BJ (cell line): ENCODE results near the gene DOCK3. TPM values are rescaled to one million over a fixed set of nuclear protein-coding genes. Genes with fewer than 3 reads are reported as not detected.

Source experiments
- CTCF ChIA-PET: fragments of 350-600 bp; formaldehyde crosslinking; extraction: SDS; loops from one replicate; lab custom pipeline; 2021; ENCODE audit warnings: antibody characterized with exemption, inconsistent platforms; lab: Yijun Ruan, JAX
- POLR2A ChIA-PET: fragments of 300-600 bp; sonication (Branson Sonifier 250); formaldehyde crosslinking; extraction: SDS; loops from one replicate; lab custom pipeline; 2021; ENCODE audit warnings: antibody characterized with exemption; lab: Charles Lee
- DNase-seq: peaks from one replicate; pipeline ENCODE4 v3.0.0-alpha.2; 2011; ENCODE audit warnings: low read depth
- H3K27me3 ChIP-seq: 2 replicates; pipeline ENCODE4 v1.6.0; 2011; ENCODE audit warnings: low read length; ENCODE audit not compliant: control insufficient read depth, insufficient read depth
- H3K36me3 ChIP-seq: 2 replicates; pipeline ENCODE4 v1.5.1; 2011; ENCODE audit warnings: low read length; ENCODE audit not compliant: control insufficient read depth, insufficient read depth
- H3K4me3 ChIP-seq: 2 replicates; pipeline ENCODE4 v1.5.1; 2011; ENCODE audit warnings: low read depth, mild to moderate bottlenecking, control low read depth, low read length
- polyA plus RNA-seq: library from polyadenylated mRNA; depleted of rRNA; stranded (reverse); fragments of >200 nt; gene quantifications from 2 replicates; pipeline ENCODE4 v1.2.3, GENCODE V29; 2011
- TF ChIP-seq, protein P1 (sequence below): IDR thresholded peaks from 2 replicates; pipeline ENCODE4 v1.5.1; 2011; ENCODE audit warnings: low read depth, mild to moderate bottlenecking, control low read depth, inconsistent platforms, low read length, moderate library complexity; ENCODE audit not compliant: insufficient read depth

DOCK3 gene
- polyA plus RNA-seq, 1 experiment, result 0.09 TPM

DNA sequence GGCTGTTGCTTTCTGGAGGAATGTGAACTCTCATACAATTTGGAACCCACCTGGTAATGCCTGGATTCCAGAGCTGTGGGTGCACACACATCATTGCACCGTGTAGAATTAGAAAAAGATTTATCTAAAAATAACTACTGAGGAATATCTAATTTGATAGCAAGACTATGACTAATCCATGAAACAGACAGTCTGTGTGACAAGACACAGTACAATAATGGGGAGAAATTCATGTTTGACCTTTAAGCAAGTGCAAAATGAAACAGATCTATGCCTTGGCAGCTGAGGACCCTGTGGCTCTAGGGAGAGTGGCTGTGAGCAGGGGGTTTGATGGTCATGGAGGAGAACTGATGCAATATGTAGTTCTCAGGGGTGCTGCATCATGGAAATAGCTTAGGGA is 7.9 kb upstream of the DOCK3 start:
- ChIA-PET CTCF (interaction anchor here (1.5 to 1.8 kb wide), 2 partner anchors 14 to 51 kb away, joined by 3 to 5 read pairs; no protein-coding TSS in a partner anchor), POLR2A (no interaction called here)
- Histone ChIP-seq H3K36me3 (no peaks in the 10 kb centered on the region), H3K4me3 (no peak overlapping the region), H3K27me3 (no peaks in the 10 kb centered on the region)
- TF ChIP-seq, protein P1, sequence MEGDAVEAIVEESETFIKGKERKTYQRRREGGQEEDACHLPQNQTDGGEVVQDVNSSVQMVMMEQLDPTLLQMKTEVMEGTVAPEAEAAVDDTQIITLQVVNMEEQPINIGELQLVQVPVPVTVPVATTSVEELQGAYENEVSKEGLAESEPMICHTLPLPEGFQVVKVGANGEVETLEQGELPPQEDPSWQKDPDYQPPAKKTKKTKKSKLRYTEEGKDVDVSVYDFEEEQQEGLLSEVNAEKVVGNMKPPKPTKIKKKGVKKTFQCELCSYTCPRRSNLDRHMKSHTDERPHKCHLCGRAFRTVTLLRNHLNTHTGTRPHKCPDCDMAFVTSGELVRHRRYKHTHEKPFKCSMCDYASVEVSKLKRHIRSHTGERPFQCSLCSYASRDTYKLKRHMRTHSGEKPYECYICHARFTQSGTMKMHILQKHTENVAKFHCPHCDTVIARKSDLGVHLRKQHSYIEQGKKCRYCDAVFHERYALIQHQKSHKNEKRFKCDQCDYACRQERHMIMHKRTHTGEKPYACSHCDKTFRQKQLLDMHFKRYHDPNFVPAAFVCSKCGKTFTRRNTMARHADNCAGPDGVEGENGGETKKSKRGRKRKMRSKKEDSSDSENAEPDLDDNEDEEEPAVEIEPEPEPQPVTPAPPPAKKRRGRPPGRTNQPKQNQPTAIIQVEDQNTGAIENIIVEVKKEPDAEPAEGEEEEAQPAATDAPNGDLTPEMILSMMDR, result no peak
- no peak for DNase-seq

DNA sequence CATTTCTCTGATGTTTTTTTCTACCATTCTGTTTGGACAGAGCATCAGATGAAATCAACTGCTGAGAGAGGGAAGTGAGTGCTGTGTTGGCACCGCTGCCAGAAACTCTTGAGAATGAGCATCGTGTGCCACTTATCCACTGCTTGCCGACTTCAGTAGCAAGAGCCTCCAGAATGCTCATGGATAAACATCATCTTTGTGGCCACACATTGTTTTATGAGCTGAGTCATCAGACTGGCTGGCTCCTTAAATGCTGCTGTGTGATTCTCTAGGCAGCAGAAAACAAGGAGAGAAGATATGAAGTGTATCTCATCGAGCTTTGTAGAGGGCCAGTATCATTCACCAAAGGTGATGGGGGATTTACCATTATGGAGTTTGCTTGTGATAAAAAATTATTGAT is 3.4 kb upstream of the DOCK3 start:
- ChIA-PET CTCF (interaction anchor here (0.6 to 1.3 kb wide), 5 partner anchors 10 to 658 kb away, joined by 3 to 4 read pairs (median 3); partner anchors contain the start of gene HEMK1), POLR2A (no interaction called here)
- peak; percentile 80 for DNase-seq
- Histone ChIP-seq H3K27me3 (peaks cover 25% of the 10 kb centered on the region), H3K36me3 (no peaks in the 10 kb centered on the region), H3K4me3 (no peak overlapping the region)
- TF ChIP-seq, protein P1, result no peak

DNA sequence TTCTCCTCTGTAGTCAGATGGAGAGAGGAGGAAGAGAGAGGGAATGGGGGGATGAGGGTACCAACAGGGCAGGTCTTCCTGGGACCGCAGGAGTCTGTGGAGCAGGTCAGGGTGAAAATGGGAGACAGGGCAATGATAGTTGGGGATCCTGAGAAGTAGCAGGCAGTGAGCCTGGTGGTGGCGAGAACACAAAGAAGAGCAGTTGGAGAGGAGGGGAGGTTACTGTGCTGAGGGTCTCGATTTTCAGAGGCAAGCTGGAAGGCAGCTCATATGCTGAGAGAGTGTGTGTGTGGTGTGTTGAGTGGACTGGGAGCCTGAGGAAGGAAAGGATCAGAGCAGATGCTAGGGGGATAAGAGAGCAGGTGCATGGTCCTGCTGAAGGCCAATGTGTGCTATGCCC is 2.1 kb upstream of the DOCK3 start:
- Histone ChIP-seq H3K36me3 (no peaks in the 10 kb centered on the region), H3K27me3 (peaks cover 31% of the 10 kb centered on the region), H3K4me3 (no peak overlapping the region)
- CTCF ChIA-PET, result no interaction called here
- no peak for DNase-seq
- POLR2A ChIA-PET, result no interaction called here
- TF ChIP-seq, protein P1, result no peak

DNA sequence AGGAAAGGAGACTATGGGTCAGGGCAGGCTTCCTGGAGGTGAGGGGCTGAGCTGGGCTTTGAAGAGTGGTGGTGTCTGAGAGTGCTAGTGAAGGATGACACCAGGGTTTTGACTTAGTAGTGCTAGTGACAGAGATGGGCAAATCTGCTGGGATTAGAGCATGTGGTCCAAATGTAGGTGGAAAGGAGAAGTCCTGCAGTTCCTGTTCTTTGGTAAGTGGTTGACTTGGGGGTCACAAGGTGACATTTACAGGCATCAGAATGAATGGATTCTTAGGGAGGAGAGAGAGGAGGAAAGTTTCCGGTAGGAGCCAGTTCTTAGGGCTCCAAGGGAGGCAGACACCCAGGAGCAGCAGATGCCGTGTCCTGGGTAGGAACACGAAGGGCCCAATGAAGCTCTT is 796 bp upstream of the DOCK3 start:
- TF ChIP-seq, protein P1, result no peak
- Histone ChIP-seq H3K36me3 (no peaks in the 10 kb centered on the region), H3K27me3 (peaks cover 37% of the 10 kb centered on the region), H3K4me3 (no peak overlapping the region)
- DNase-seq, result no peak
- ChIA-PET POLR2A (no interaction called here), CTCF (no interaction called here)

DNA sequence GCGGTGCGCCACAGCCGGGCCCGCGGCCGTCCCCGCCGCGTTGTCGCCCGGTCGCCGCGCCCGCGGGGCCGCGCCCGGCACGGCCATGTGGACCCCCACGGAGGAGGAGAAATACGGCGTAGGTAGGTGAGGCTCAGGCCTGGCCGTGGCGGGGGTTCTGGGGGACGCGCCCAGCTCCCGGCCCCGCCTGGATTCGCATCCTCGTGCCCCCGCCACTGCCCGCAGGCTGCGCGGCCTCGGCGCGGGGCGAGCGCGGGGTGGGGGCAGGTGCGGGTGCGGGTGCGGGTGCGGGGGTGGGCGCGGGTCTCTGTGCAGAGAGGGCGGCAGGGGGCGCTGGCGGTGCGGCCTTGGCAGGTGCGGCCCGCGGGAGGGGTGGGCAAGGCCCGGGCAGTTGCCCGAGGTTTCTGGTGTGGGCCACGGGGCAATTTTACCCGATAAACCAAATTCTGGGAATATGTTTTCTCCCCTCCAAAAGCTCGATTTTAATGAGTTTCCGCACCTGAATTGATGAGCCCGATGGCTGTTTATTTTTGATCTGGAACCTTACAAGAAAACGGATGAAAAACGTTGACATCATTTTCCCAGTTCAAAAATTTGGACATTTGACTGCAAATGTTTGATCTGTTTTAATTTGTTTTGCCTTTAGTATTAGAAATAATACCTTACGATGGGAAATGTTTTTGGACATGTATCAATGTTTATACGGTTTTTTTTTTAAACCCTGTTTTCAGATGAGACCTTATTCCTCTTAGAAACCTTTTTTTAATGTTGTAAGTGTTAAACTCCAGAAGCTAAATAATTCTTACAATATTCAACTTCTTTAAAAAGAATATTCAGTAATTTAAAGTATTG is 678 bp downstream of the DOCK3 start:
- ChIA-PET CTCF (interaction anchor here (0.8 to 1.2 kb wide), 3 partner anchors 20 to 56 kb away, joined by 3 to 4 read pairs (median 3); no protein-coding TSS in a partner anchor), POLR2A (no interaction called here)
- Histone ChIP-seq H3K36me3 (no peaks in the 10 kb centered on the region), H3K4me3 (peak overlapping the region; percentile 29), H3K27me3 (peaks cover 40% of the 10 kb centered on the region)
- no peak for DNase-seq
- TF ChIP-seq, protein P1, result 0 out of 2 replicates have a peak, but pooled peaks have one; percentile 9
